ENCODE data around the gene NTM.

The NTM gene

DNA sequence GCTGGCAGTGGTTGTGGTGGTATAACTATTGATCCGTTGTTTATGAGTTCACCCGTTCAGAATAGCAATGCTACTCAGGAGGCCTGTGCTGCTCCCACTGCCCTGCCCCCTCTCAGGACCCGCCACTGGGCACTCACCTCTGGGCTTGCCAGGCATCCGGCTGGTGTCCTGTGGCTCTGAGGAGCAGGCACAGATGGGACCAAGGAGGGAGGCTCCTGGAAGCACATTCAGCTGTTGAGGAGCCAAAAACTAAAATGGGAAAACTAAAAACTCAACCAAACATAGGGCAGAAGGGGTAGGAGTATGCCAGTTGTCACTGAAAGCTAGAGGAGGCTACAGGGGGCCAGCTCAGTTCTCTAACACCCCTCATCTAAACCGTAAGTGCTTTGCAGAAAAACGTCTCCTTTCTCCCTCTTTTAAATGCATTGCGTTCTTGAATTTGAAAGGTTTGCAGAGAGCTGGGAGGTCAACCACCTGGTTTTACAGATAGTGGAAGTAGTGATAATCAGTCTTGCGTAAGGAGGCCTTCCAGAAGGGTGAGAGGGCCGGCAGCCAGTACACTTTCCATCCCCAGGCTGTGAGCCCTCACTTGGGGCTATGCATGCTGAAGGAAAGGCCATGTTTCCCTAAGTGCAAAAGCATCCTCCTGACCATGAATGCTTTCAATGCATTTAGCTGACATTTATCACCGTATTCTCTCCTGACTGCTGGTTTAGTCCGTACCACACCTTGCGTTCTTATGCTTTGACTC lies 547.4 kb downstream of the NTM start:
- no peak for DNase-seq (ENCODE audit: low read depth)

DNA sequence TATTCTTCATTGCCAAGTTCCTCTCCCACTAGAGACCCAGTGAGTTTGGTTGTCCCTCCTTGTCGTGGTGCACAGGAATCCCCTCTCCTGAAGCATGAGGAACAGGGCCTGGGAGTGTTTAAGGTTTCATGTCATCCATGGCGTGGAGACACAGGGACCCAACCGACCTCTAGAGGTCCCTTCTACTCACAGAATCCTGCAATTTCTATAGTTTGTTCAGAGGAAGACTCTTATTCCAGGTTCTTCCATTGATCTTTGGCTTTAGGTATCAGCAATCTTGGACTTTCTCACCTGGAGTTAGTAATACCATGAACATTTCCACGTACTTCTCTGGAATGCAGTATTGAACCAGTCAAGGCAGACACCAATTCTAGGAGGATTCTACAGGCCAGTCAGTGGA lies 548.2 kb downstream of the NTM start:
- DNase-seq (ENCODE audit: low read depth): no peak

DNA sequence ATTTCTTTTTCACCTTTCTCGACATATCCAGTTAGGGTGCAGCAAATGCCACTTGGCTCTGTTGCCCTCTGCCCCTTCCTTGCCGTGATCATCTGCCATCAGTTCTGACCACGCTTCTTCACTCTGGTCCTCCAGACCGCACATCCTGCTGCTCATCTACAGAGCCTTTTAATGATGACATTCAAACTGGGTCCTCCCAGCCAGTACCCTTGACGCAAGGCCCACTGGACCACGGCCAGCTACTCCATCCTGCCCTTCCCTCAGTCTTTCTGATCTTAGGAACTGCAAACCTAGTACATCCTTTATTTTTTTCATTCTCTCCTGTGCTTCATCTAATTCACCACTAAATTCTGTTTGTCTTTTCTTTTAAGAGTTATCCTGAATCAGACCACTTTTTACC lies 551.8 kb downstream of the NTM start:
- DNase-seq (ENCODE audit: low read depth): no peak

DNA sequence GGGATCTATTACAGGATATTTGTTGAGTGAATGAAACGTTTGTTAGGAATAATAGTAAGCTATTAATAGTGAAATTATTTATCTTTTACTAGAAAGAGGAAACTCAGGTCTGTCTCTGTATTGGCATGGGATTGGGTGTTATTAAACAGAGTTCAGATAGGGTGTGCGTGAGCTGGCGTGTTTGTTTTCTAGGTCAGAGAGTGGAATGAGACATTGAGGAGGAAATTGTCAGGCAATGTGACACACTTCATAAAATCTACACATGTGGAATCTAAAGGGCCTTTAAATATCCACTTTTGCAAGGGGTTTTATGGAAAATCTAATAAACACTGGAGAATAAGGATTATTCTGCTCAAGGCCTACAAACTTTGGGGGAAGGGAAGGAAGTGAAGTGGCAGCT lies 552.9 kb downstream of the NTM start:
- DNase-seq (ENCODE audit: low read depth): no peak

DNA sequence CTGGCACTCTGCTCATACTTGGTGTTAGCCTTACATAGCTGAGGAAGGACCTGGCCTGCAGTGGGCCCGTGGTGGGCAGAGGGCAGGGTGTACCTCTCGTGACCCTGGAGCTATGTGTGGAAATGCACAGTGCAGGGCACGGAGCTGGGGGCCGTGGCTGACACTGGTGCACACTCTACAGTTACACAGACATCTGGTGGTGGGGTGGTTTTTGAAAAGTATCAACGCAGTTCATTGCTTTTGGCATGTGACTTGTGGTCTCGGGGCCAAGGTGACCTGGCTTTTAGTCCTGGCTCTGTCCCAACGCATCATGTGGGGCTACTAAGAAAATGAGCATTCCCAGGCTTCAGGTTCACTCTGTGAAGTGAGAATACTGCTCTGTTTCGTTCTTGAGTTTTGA lies 553.6 kb downstream of the NTM start:
- DNase-seq (ENCODE audit: low read depth): no peak

DNA sequence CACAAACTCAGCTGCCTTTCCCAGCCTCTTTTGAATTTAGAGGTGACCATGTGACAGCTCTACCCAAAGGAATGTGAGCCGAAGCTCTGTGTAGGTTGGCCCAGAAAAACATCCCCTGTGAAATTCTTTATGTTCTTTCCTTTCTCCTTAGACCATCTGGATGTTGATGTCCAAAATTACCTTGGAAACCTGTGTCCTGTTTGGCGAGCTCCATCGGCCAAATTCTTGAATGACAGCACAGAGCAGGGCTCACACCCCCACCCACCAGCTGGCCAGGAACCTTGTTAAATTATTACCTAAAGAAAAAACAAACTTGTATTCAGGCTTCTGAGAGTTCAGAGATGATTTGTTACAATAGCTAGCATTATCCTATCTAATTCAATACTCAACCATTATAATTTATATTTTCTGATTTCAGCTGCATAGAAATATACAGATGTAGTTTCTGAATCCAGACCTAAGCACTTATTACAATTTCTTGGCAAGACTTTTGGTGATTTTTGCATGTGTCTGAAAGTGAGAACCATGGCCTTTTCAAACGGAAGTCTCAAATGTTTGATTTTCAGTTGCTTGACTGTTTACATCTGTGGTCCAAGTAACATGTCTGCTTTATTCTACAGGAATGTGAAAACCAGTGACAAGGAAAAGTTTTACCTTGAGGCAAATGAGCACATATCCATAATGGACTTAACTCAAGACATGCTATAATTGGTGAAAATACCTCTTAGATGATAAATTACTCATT lies 554.2 kb downstream of the NTM start:
- DNase-seq (ENCODE audit: low read depth): no peak

DNA sequence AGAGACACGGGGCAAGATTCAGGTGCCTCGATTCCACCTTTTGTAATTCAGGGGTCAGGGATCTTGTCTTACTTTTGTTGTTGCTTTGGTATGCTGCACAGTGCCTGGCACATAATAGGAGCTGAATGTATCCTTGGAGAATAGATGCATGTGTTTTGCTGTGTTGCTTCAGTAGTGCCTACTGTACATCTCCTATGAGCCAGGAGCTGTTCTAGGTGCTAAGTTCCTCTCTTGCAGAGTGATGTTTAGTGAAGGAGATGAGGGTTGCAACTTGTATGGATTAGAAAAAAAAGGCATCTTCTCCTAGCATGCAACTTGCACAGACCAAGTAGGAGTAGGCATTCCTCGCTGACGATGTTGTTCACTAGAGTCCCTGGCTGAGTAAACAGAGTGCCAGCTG lies 555.4 kb downstream of the NTM start:
- no peak for DNase-seq (ENCODE audit: low read depth)

DNA sequence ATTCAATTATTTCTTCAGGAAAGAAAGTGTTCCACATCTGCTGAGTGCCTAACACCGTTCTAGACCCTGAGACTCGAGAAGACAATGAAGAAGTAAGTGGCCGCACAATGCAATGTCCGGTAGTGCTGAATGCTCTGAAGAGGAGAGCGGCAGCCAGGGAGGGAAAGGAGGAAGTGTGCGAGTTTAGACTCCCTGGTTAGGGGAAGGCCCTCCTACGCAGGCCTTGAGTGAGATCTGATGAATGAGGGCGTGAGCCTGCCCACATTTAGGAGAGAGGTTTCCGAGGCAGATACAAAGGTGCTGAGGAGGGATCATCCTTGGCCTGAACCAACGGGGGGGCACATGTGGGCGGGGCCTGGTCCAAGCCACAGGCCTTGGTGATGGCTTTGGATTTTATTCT lies 558.6 kb downstream of the NTM start:
- DNase-seq (ENCODE audit: low read depth): no peak

DNA sequence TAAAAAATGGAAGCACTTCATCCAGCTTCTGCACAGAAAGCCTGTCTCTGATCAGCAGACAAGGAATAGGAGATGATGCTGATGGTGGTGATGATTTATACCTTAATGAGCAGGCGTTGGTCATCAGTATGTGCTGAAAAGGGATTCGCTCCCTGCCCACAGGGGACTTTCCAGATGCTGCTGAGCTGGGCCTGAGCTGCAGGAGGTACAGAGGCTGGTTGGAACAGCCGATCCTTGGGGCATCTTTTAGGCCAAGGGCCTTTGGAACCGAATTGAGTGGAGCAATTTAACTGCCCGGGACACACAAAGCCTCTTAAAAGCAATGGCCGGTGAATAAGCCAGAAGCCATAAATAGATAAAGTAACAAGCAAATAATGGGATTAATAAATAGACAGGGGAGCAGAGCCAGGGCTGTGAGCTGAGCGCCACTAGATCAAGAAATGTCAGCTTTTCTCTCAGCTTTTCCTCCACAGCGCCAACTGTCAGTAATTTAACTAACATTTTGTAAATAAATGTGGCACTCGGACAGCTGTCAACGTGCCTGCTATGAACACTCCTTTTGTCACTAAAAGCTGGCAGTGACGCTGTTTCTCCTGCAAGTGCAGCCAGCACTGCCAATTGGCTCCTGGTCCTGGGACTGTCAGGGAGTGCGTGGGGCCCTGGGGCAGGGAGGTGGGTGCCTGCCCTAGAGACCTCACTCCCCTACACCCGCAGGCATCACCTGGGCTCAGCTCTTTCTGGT lies 562.3 kb downstream of the NTM start:
- no peak for DNase-seq (ENCODE audit: low read depth)

DNA sequence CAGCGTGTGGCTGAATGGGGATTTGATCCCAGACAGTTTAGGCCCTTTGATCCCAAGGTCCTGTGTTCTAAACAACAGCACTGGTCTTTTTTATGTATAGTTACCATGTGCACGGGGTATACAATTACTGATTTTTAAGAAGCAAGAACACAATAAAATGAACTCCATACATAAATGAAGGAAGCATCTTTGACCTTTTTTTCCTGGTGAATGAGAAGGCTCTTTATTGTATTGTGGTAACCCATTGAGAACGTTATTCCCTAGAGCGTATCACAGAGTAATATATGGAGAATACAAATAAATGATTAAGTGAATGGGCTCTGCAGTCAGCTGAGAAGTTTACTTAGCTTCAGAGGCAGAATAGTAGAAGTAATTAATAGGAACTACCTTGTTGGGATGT lies 563.6 kb downstream of the NTM start:
- no peak for DNase-seq (ENCODE audit: low read depth)

DNA sequence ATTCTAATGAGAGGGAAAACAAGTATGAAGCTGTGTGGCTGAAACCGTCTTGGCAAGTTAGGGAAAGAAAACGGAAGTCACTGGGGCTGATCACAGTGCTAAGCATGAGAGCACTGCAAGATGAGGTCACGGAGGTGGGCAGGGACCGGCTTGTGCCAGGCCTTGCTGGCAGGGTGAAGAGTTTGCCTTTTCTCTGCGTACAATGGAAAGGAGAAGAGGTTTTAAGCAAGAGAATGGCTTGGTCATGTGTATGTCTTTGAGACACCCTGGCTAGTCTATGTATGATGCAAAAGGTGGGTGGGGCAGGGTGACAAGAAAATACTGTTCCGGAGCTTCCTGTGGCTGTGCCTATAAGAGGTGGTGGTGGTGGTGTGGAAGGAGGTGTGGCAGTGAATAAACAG lies 567.9 kb downstream of the NTM start:
- no peak for DNase-seq (ENCODE audit: low read depth)

DNA sequence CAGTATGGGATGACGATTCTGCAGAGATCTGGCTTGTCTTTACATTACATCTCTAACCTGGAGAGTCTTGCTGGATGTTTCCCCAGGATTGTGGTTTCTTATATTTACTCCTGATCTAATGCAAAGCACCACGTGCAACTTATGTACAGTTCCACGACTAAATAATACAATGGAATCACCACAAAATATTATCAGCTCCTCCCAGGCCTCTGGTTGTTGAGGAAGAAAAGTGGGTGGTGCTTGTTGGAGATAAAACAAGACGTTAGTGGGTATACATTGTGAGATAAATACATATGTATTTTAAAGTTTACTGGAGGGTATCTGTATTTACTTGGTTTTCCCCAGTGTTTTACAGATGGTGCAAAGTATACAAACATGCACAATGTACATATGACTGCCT lies 569.7 kb downstream of the NTM start:
- DNase-seq (ENCODE audit: low read depth): no peak

DNA sequence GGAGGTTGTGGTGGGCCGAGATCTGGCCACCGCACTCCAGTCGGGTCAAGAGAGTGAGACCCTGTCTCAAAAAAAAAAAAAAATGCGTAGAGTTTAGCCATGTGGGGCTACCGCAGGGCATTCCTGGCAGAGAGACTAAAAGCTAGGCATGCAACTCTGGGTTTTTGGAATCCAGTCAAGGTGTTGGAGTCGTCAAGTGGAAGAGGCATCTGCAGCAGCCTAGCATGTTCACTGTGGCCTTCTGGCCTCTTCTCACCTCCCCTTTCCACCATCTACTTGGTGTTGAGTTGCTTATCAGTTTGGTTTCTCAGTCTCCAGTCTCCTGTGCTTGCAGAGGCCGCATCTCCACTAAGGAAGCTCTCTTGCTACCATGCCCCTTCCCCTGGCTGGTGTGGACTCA lies 572.5 kb downstream of the NTM start:
- no peak for DNase-seq (ENCODE audit: low read depth)

DNA sequence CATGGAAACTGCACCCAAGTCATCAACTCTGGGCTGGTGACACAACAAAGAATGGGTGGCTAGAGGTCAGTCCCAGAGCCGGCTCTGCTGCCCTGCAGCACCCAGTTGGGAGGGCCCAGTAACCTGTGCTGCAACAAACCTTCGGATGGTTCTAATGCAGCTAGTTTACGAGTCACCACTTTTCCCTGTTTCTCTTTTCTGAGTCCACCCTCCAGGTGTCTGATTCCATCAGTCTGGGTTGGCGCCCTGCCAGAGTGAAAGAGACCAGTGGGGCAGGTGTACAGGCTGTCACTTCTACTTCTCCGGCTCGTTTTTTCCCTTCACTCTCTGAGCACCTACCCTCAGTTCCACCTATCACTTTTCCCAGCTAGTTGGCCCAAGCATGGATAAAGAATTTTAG lies 572.9 kb downstream of the NTM start:
- DNase-seq (ENCODE audit: low read depth): no peak

DNA sequence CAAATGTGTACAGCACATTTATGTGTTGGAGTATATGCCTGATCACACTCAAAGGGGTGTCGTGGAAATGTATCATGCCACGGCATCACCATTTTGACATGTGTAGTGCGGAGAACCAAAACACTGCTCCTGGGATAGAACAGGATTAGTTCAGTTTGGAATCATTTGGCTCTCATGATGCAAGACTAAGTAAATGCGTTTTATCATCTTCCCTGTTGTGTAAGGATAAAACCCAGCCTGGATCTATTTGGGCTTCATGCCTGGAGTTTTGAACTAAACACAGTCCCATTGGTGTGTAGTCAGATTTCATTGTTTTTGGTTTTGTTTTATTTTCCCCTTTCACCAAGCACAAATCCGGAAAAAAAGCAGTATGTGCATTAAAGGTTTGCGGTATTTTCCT lies 574.3 kb downstream of the NTM start:
- no peak for DNase-seq (ENCODE audit: low read depth)

DNA sequence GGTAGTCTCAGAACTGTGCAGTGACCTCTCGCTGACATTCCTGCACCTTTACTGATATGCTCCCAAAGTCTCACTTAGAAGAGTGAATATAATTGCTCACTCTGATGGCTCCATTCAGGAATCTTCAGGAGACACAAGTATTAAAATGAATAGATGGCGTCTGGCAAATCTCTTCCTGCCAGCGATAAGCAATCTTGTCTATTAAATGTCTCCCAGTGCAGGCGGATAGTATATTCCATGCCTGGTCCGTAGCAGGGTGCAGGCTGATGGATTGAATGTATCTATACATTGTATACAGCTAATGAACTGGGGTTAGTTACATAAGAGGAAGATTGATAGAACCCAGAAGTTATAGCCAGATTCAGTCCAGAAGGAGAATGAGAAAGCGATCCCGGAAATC lies 575.3 kb downstream of the NTM start:
- no peak for DNase-seq (ENCODE audit: low read depth)

DNA sequence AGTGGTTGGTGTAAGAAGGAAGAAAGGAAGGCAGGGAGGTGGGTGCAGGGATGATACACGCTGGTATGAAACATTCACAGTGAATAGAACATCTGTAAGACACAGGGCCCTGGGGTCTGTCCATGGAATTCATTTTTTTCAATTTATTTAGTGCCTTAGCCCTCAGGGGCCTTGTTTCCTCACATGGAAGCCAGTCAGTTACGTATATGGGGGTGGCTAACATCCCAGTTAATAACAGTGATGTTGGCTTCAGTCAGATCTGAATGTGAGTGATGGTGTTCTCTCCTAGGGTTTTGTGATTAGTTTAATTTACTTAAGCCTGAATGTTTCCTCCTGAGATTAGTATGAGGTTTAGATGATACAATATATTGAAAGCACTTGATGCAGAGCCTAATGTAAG lies 577.1 kb downstream of the NTM start:
- DNase-seq (ENCODE audit: low read depth): no peak

DNA sequence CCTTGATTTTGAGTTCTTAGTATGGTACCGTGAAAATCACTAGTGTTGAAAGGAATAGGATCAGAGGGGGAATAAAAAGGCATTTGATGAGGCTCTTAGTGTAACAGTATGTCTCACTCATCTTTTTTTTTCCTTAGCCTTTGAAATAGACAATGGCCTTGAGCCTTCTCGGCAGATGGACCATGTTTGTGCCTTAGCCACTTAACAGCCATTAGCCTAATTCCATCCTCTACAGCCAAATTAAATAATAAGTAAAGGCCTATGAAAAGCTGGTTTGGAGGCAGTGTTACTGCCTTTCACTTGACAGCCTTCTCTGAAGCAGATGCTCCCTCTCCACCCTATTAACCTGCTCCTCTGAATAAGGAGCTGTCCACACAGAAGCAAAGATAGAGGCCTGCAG lies 580.7 kb downstream of the NTM start:
- DNase-seq (ENCODE audit: low read depth): no peak

DNA sequence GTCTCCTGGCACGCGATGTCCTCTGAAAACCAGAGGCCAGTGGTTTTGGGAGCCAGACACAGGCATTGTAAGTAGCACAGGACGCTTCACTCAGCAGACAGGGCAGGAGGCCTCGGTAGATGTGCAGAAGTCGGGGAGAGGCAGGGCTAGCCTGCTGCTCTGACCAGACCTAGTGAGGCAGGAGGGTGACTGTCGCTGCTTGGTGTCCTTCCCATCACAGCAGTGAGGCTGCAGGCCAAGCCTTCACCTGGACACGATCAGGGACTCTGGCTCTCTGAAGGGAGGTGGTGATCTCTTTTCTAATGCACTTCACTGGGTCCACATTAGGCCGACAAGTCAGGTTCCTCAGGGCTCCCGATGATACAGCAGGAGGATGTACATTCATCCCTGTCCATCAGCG lies 583.7 kb downstream of the NTM start:
- DNase-seq (ENCODE audit: low read depth): no peak

DNA sequence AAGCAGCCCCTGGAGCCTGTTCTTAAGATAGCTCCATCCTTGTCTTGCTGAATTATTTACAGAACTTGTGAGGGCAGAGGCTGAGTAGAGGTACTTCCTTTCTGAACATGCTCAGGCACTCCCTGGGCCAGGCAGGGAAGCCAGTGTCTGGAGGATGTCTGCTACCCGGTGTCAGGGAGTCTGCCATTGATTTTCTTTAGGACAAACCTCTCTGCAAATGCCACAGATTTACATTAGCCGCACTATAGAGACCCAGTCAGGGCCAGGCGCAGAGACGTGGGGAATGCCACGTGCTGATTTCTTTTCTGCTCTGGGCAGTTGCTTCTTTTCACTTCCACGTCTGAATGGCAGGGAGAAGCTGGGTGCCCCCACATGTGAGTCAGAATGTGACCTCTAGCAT lies 585.5 kb downstream of the NTM start:
- no peak for DNase-seq (ENCODE audit: low read depth)

DNA sequence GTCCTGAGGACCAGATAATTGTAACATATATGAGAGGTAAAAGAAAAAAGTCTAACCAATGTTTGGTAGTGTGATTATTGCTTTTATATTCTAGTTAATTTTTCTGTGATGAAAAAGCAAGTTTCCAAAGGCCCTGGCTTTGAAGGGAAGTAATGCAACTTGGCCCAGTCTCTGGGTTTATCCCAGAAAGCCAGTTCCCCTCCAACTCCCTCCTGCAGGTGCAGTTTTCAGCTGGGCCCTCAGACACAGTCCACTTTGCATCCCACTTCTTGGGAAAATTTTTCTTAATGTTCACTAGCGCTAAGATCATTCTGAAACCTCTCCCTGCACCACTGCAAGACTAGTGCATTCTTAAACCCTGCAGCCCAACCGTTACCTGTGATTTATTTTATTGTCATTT lies 586.8 kb downstream of the NTM start:
- DNase-seq (ENCODE audit: low read depth): no peak

DNA sequence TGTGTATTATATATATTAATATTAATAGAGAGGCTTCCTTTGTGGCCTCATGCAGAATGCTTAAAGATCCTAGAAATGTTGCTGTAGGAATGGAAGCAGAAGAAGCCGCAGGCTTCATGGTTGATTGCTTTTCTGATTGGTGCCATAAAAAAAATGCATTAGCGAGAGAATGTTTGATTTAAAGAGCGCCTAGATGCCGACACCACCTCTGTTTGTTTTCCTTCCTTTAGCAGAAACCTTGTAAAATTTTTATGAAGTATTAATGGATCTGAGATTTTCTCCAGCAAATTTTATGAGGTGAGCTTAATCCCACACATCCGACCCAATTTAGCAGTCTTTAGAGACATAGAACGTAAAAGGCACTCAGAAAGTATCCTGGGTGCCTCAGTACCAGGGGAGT lies 587.5 kb downstream of the NTM start:
- DNase-seq (ENCODE audit: low read depth): no peak

DNA sequence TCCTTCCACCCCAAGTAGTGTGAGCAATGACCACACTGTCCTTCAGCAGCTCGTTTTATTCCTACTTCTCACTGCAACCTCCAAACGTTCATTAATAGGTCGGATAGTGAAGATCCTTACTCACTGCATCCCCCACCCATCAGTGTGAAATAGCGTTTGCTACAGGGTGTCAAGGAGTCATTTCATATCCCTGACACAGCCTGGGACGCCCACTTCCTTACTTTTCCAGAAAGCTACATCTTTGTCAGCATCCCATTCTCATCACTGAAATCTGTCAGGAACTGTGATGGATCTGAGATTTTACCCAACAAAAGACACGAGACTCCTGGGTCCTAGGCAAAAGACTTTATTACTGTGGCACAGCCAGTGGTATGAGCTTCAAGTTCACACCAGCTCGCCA lies 592.4 kb downstream of the NTM start:
- DNase-seq (ENCODE audit: low read depth): no peak
